Keratinocyte (primary cell): Measurements from ENCODE around the gene ANO9. TPM values are rescaled to one million over a fixed set of nuclear protein-coding genes. Genes with fewer than 3 reads are reported as not detected.

Experiments used
- DNase-seq: peaks from one replicate; pipeline ENCODE4 v3.0.0-alpha.2; 2011; ENCODE audit warnings: low read depth, missing footprints, low spot score
- FAIRE-seq: peaks from 2 replicates; lab custom pipeline; 2011; peaks lifted over from hg19 to GRCh38; lab: Jason Lieb, UNC
- H2AFZ ChIP-seq: 2 replicates; pipeline ENCODE4 v1.6.0; 2012; ENCODE audit warnings: low read length, control low read depth, inconsistent platforms; ENCODE audit not compliant: control insufficient read depth
- H3K27ac ChIP-seq: 2 replicates; pipeline ENCODE4 v1.5.1; 2011; ENCODE audit warnings: low read length; ENCODE audit not compliant: control insufficient read depth, insufficient read depth
- H3K27me3 ChIP-seq: 3 replicates; pipeline ENCODE4 v1.6.0; 2011; ENCODE audit warnings: low read length; ENCODE audit not compliant: control insufficient read depth, insufficient read depth; ENCODE audit errors: extremely low read depth
- H3K36me3 ChIP-seq, 2 experiments: 2 replicates in 1 of 2; 3 replicates in 1 of 2; pipeline ENCODE4 v1.5.1; 2011; ENCODE audit warnings: low read length in 2 of 2, mild to moderate bottlenecking in 1 of 2; ENCODE audit not compliant: control insufficient read depth in 2 of 2, insufficient read depth in 2 of 2; ENCODE audit errors: extremely low read depth in 1 of 2
- H3K4me1 ChIP-seq: 3 replicates; pipeline ENCODE4 v1.5.1; 2011; ENCODE audit warnings: low read length; ENCODE audit not compliant: control insufficient read depth, insufficient read depth; ENCODE audit errors: extremely low read depth
- H3K4me2 ChIP-seq: 3 replicates; pipeline ENCODE4 v1.6.0; 2011; ENCODE audit warnings: low read depth, low read length; ENCODE audit not compliant: control insufficient read depth, insufficient read depth; ENCODE audit errors: extremely low read depth
- H3K4me3 ChIP-seq, 3 experiments: fragments of 200-600 bp in 1 of 3; sonication (generic) in 1 of 3; 2 replicates in 2 of 3; 3 replicates in 1 of 3; pipeline ENCODE4 v1.5.1; 2011 to 2016; ENCODE audit warnings: low read length in 3 of 3, mild to moderate bottlenecking in 3 of 3, control low read depth in 2 of 3, inconsistent platforms in 1 of 3, low read depth in 1 of 3, mixed read lengths in 1 of 3, mixed run types in 1 of 3, moderate library complexity in 1 of 3; ENCODE audit not compliant: control insufficient read depth in 2 of 3, insufficient read depth in 2 of 3; ENCODE audit errors: extremely low read depth in 1 of 3
- H3K79me2 ChIP-seq: 2 replicates; pipeline ENCODE4 v1.6.0; 2012; ENCODE audit warnings: low read length; ENCODE audit not compliant: control insufficient read depth, insufficient read depth
- H3K9ac ChIP-seq: 3 replicates; pipeline ENCODE4 v1.6.0; 2011; ENCODE audit warnings: low read length; ENCODE audit not compliant: control insufficient read depth, insufficient read depth; ENCODE audit errors: extremely low read depth
- H3K9me1 ChIP-seq: 3 replicates; pipeline ENCODE4 v1.6.0; 2011; ENCODE audit warnings: low read length; ENCODE audit not compliant: control insufficient read depth, insufficient read depth; ENCODE audit errors: extremely low read depth
- H3K9me3 ChIP-seq: 2 replicates; pipeline ENCODE4 v1.5.1; 2012; ENCODE audit warnings: low read depth, low read length; ENCODE audit not compliant: control insufficient read depth
- H4K20me1 ChIP-seq: 3 replicates; pipeline ENCODE4 v1.6.0; 2011; ENCODE audit warnings: low read length; ENCODE audit not compliant: control insufficient read depth, insufficient read depth; ENCODE audit errors: extremely low read depth
- CTCF ChIP-seq, 3 experiments: IDR thresholded peaks in 1 of 3; conservative IDR thresholded peaks in 1 of 3; optimal IDR thresholded peaks in 1 of 3; 2 replicates in 2 of 3; 3 replicates in 1 of 3; pipeline versions ENCODE3 to v1.5.1; 2011; ENCODE audit warnings: low read length in 3 of 3, mild to moderate bottlenecking in 3 of 3, moderate library complexity in 2 of 3, control low read depth in 1 of 3, inconsistent platforms in 1 of 3; ENCODE audit not compliant: insufficient read depth in 2 of 3; ENCODE audit errors: extremely low read depth in 1 of 3
- EZH2 ChIP-seq: IDR thresholded peaks from one replicate; pipeline ENCODE4 v1.6.1; 2012; ENCODE audit warnings: inconsistent platforms, mild to moderate bottlenecking, low read length, moderate library complexity
- dilution Hi-C: fragments of 300-500 bp; cut with MboI; formaldehyde crosslinking; loops from one replicate; pipeline ENCODE4 v1.7.0; 2020; ENCODE audit warnings: low sequenced_read_pairs; ENCODE audit not compliant: extremely low pct_ligation_motif_present
- polyA plus RNA-seq, 5 experiments: library from polyadenylated mRNA; depleted of rRNA in 3 of 5; stranded (reverse) in 3 of 5; stranded (forward) in 1 of 5; unstranded in 1 of 5; fragments of >200 nt; gene quantifications; 1 replicate in 1 of 5; 2 replicates in 3 of 5; 3 replicates in 1 of 5; pipeline versions ENCODE4 v1.2.1 to v1.2.3, GENCODE V29; 2011 to 2012; ENCODE audit warnings: missing spikeins in 2 of 5, low read depth in 1 of 5, low replicate concordance in 1 of 5

The ANO9 gene
- polyA plus RNA-seq, 1 donor (not counting 4 experiments of a cell fraction or from before 2014, with no cell fraction given), result 16.1 TPM

DNA sequence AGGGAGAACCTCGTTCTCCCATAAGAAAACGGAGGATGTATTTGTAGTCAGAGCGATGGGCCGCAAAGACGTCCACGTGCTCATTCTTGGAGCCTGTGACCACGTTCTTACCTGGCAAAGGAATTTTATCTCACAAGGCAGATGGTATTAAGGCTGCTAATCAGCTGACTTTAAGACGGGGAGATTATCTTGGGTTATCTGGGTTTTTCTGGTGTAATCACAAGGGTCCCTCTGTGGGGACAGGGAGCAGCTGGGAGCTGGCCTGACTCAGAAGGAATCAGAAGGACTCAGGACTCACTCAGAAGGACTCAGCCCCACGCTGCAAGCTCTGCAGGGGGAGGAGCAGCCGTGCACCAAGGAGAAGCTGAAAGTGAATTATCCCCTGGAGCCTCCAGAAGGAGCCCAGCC is 19.6 kb downstream of the ANO9 start:
- DNase-seq (no peak), FAIRE-seq (no peak)
- H3K36me3 ChIP-seq, result peaks cover 0 to 6% of the 10 kb centered on the region in 2 experiments
- peaks cover 2% of the 10 kb centered on the region for H3K4me1 ChIP-seq
- H3K4me3 ChIP-seq, result no peak overlapping the region
- H3K9me1 ChIP-seq, result no peaks in the 10 kb centered on the region
- no peaks in the 10 kb centered on the region for H3K79me2 ChIP-seq
- H3K9me3 ChIP-seq, result no peaks in the 10 kb centered on the region
- dilution Hi-C loops, result no loop called here
- H4K20me1 ChIP-seq, result no peaks in the 10 kb centered on the region
- H2AFZ ChIP-seq, result no peak overlapping the region
- no peak overlapping the region for H3K4me2 ChIP-seq
- H3K27me3 ChIP-seq, result no peaks in the 10 kb centered on the region
- TF ChIP-seq CTCF (optimal IDR thresholded peaks at IDR 0.05 in 1 of 3, IDR thresholded peaks at IDR 0.05 in 1 of 3, conservative IDR thresholded peaks at IDR 0.05 in 1 of 3; ENCODE audit: extremely low read depth in 1 of 3, insufficient read depth in 2 of 3, low read length in 3 of 3) (no peak), EZH2 (no peak)
- no peak overlapping the region for H3K27ac ChIP-seq
- no peak overlapping the region for H3K9ac ChIP-seq

GRCh38 chr11:420911-421321 is 20.9 kb downstream of the ANO9 start:
- TF ChIP-seq EZH2, result no peak
- no peak for TF ChIP-seq CTCF (optimal IDR thresholded peaks at IDR 0.05 in 1 of 3, IDR thresholded peaks at IDR 0.05 in 1 of 3, conservative IDR thresholded peaks at IDR 0.05 in 1 of 3; ENCODE audit: extremely low read depth in 1 of 3, insufficient read depth in 2 of 3, low read length in 3 of 3)
- Histone ChIP-seq H3K9me3 (no peaks in the 10 kb centered on the region), H4K20me1 (no peaks in the 10 kb centered on the region), H2AFZ (no peak overlapping the region), H3K79me2 (no peaks in the 10 kb centered on the region), H3K9me1 (no peaks in the 10 kb centered on the region), H3K9ac (no peak overlapping the region), H3K36me3 (peaks cover 0 to 6% of the 10 kb centered on the region in 2 experiments), H3K4me2 (no peak overlapping the region), H3K4me1 (peaks cover 6% of the 10 kb centered on the region), H3K27ac (no peak overlapping the region), H3K4me3 (no peak overlapping the region), H3K27me3 (no peaks in the 10 kb centered on the region)
- dilution Hi-C loops, result no loop called here
- DNase-seq (no peak), FAIRE-seq (no peak)
